Measurements from ENCODE around the gene AKNA.

Gene AKNA

GRCh38 chr9:114370251-114370967 is 17.4 kb downstream of the AKNA start:
- Histone ChIP-seq H3K9me3 (ENCODE audit: control insufficient read depth, low read length) (no peaks in the 10 kb centered on the region), H3K27ac (ENCODE audit: insufficient read depth, low read depth, low read length, poor library complexity, severe bottlenecking) (peak overlapping the region; percentile 55), H3K27me3 (ENCODE audit: control insufficient read depth, insufficient read depth, low read length, poor library complexity, severe bottlenecking) (no peaks in the 10 kb centered on the region), H3K4me3 (ENCODE audit: insufficient read depth, low read depth, low read length) (peak overlapping the region; percentile 10), H3K36me3 (ENCODE audit: control insufficient read depth, insufficient read depth, low read length) (peaks cover 3% of the 10 kb centered on the region), H3K4me1 (ENCODE audit: control insufficient read depth, insufficient read depth, low read length) (peaks cover 24% of the 10 kb centered on the region)
- WGBS, 2 experiments: 10 to 14% methylated on average over 6 of the region's 6 CpGs

- 94 to 95% methylated on average over 9 of the region's 9 CpGs for WGBS, 2 experiments
- Histone ChIP-seq H3K9me3 (ENCODE audit: control insufficient read depth, low read length) (no peaks in the 10 kb centered on the region), H3K4me1 (ENCODE audit: control insufficient read depth, insufficient read depth, low read length) (peaks cover 18% of the 10 kb centered on the region), H3K36me3 (ENCODE audit: control insufficient read depth, insufficient read depth, low read length) (peaks cover 3% of the 10 kb centered on the region), H3K27me3 (ENCODE audit: control insufficient read depth, insufficient read depth, low read length, poor library complexity, severe bottlenecking) (no peaks in the 10 kb centered on the region), H3K27ac (ENCODE audit: insufficient read depth, low read depth, low read length, poor library complexity, severe bottlenecking) (peak overlapping the region; percentile 55), H3K4me3 (ENCODE audit: insufficient read depth, low read depth, low read length) (no peak overlapping the region)
Observed at GRCh38 chr9:114369216-114370130, 18.3 kb downstream of the AKNA start.

GRCh38 chr9:114367772-114368569 is 19.8 kb downstream of the AKNA start:
- Histone ChIP-seq H3K4me1 (ENCODE audit: control insufficient read depth, insufficient read depth, low read length) (peaks cover 18% of the 10 kb centered on the region), H3K36me3 (ENCODE audit: control insufficient read depth, insufficient read depth, low read length) (peaks cover 3% of the 10 kb centered on the region)
- 95% methylated on average over 14 of the region's 14 CpGs for WGBS, 2 experiments

DNA sequence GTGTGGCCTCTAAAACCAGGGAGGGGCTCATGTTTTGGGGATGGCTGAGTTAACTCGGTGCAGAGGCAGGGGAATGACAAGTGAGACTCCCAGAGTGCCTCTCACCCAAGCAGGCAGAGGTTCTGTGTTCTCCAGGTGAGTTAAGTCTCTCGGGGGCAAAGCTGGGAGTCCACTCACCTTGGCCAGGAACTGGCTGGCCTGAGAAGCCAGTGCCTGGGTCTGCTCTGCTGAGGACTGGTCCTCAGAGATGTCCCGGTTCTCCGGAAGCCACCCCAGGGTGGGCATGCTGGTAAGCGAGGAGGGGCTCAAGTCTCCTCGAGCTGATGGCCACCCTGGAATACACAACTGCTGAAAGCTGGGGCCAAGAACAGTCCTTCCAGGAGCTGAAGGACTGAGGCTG is 20.4 kb downstream of the AKNA start:
- Histone ChIP-seq H3K9me3 (ENCODE audit: control insufficient read depth, low read length) (no peaks in the 10 kb centered on the region), H3K4me1 (ENCODE audit: control insufficient read depth, insufficient read depth, low read length) (peaks cover 18% of the 10 kb centered on the region), H3K27ac (ENCODE audit: insufficient read depth, low read depth, low read length, poor library complexity, severe bottlenecking) (no peak overlapping the region), H3K36me3 (ENCODE audit: control insufficient read depth, insufficient read depth, low read length) (peaks cover 3% of the 10 kb centered on the region), H3K27me3 (ENCODE audit: control insufficient read depth, insufficient read depth, low read length, poor library complexity, severe bottlenecking) (no peaks in the 10 kb centered on the region), H3K4me3 (ENCODE audit: insufficient read depth, low read depth, low read length) (no peak overlapping the region)
- WGBS, 2 experiments: 94 to 97% methylated on average over 6 of the region's 6 CpGs

More at GRCh38 chr9:114367772-114368569, 19.8 kb downstream of the AKNA start:
- Histone ChIP-seq H3K4me3 (ENCODE audit: insufficient read depth, low read depth, low read length) (no peak overlapping the region), H3K9me3 (ENCODE audit: control insufficient read depth, low read length) (no peaks in the 10 kb centered on the region), H3K27me3 (ENCODE audit: control insufficient read depth, insufficient read depth, low read length, poor library complexity, severe bottlenecking) (no peaks in the 10 kb centered on the region), H3K27ac (ENCODE audit: insufficient read depth, low read depth, low read length, poor library complexity, severe bottlenecking) (no peak overlapping the region)

- H3K36me3 ChIP-seq (ENCODE audit: control insufficient read depth, insufficient read depth, low read length): peaks cover 3% of the 10 kb centered on the region
- H3K27me3 ChIP-seq (ENCODE audit: control insufficient read depth, insufficient read depth, low read length, poor library complexity, severe bottlenecking): no peaks in the 10 kb centered on the region
- no peaks in the 10 kb centered on the region for H3K9me3 ChIP-seq (ENCODE audit: control insufficient read depth, low read length)
- no peak overlapping the region for H3K27ac ChIP-seq (ENCODE audit: insufficient read depth, low read depth, low read length, poor library complexity, severe bottlenecking)
- no peak overlapping the region for H3K4me3 ChIP-seq (ENCODE audit: insufficient read depth, low read depth, low read length)
- WGBS, 2 experiments: 92% methylated on average over 10 of the region's 10 CpGs
- H3K4me1 ChIP-seq (ENCODE audit: control insufficient read depth, insufficient read depth, low read length): peaks cover 18% of the 10 kb centered on the region
Observed at GRCh38 chr9:114366334-114367128, 21.3 kb downstream of the AKNA start.

DNA sequence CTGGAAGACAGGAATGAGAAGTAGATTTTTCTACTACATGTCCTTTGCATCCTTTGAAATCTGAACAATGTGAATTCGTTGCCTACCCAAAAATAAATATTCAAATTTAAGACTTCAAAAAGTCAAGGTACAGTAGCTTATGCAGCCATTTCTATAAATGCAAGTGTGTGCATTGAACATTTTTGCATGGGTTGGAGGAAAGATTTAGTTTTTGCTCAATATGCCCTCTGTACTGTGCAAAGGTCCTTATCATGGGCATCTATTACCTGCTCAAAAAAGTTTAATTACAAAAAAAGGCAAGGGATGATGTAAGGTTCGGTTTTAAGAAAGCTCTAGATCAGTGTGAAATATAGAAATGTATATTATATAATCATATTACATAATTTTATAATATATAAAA is 22.6 kb downstream of the AKNA start:
- Histone ChIP-seq H3K4me1 (ENCODE audit: control insufficient read depth, insufficient read depth, low read length) (peaks cover 7% of the 10 kb centered on the region), H3K9me3 (ENCODE audit: control insufficient read depth, low read length) (no peaks in the 10 kb centered on the region), H3K36me3 (ENCODE audit: control insufficient read depth, insufficient read depth, low read length) (peaks cover 3% of the 10 kb centered on the region), H3K27me3 (ENCODE audit: control insufficient read depth, insufficient read depth, low read length, poor library complexity, severe bottlenecking) (no peaks in the 10 kb centered on the region), H3K27ac (ENCODE audit: insufficient read depth, low read depth, low read length, poor library complexity, severe bottlenecking) (no peak overlapping the region), H3K4me3 (ENCODE audit: insufficient read depth, low read depth, low read length) (no peak overlapping the region)
- 86 to 94% methylated on average over 1 of the region's 2 CpGs for WGBS, 2 experiments

DNA sequence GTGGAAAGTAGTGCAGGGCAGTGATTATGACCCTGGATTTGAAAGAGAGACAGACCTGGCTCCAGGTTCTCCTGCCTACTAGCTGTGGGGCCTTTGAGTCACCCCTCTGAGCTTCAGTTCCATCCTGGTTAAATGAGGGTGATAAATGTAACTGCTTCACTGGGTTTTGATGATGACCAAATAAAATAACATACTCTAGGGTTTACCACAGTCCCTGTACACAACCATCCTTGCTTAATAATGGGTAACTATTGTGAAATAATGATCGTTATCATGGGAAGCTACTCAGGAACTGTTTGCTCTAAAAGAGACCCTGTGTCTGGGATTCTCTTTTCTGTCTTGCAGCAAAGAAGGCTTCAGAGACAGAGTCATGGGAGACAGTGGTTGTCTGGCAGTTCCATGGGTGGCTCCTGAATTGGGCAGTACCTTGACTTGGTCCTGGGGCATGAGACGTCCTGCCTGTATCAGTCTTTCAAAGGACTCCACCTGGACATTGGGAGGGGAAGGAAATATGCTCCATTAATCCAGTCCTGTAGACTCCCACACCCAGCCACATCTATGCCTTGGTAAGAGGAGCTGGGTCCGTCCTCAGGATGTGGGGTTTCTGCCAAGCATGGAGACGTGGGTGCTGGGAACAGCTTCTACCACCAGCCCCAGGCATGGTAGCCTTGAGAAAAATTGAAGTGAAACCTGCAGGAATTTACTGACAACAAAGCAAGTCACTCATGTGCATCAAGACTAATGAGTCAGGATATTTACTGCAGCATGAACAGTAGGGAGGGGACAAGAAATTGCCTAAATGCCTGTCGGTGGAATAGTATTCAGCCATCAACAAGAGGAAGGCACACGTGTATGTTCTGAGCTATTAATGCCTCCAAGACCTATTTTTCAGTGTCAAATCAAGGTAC is 23.4 kb downstream of the AKNA start:
- Histone ChIP-seq H3K9me3 (ENCODE audit: control insufficient read depth, low read length) (no peaks in the 10 kb centered on the region), H3K27me3 (ENCODE audit: control insufficient read depth, insufficient read depth, low read length, poor library complexity, severe bottlenecking) (no peaks in the 10 kb centered on the region), H3K36me3 (ENCODE audit: control insufficient read depth, insufficient read depth, low read length) (peaks cover 8% of the 10 kb centered on the region), H3K4me3 (ENCODE audit: insufficient read depth, low read depth, low read length) (no peak overlapping the region), H3K4me1 (ENCODE audit: control insufficient read depth, insufficient read depth, low read length) (no peaks in the 10 kb centered on the region), H3K27ac (ENCODE audit: insufficient read depth, low read depth, low read length, poor library complexity, severe bottlenecking) (no peak overlapping the region)
- 90 to 93% methylated on average over 6 of the region's 6 CpGs for WGBS, 2 experiments

DNA sequence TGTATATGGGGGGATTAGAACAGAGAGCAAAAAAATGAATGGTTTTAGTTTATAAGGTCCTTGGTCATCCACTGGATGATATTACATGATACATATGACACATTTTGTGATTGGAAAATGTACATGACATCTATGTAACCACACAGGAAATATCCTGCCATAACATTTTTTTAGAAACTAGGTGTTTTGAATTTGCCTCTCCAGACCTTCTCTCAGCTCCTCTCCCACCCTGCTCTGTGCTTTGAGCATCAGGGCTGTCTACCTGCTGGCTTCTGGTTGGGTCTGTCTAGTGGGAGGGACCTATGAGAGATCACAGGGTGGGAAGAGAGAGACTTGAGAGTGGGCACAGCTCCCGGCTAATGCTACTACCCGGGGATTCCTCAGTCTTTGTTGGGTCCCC is 24.4 kb downstream of the AKNA start:
- Histone ChIP-seq H3K4me1 (ENCODE audit: control insufficient read depth, insufficient read depth, low read length) (no peaks in the 10 kb centered on the region), H3K36me3 (ENCODE audit: control insufficient read depth, insufficient read depth, low read length) (peaks cover 8% of the 10 kb centered on the region), H3K4me3 (ENCODE audit: insufficient read depth, low read depth, low read length) (no peak overlapping the region), H3K9me3 (ENCODE audit: control insufficient read depth, low read length) (no peaks in the 10 kb centered on the region), H3K27ac (ENCODE audit: insufficient read depth, low read depth, low read length, poor library complexity, severe bottlenecking) (no peak overlapping the region), H3K27me3 (ENCODE audit: control insufficient read depth, insufficient read depth, low read length, poor library complexity, severe bottlenecking) (no peaks in the 10 kb centered on the region)
- 85 to 93% methylated on average over 2 of the region's 2 CpGs for WGBS, 2 experiments

DNA sequence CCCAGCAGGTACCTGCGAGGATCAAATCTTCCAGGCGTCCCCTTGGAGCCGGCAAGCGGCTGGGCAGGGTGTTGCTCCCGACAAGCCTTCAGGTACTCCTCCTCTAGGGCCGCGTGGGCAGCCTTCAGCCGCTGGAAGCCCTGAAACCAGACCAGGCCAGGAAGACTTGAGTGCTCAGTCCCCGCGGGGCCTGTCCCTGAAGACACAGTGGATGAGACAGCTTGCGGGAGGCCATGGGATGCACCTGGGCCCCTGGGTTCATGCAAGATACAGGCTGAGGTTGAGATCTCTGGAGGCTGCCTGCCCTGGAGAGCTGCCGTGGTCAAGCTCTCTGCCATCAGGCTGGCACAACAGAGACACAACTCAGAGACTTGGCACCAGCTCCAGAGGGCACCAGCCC is 25.4 kb downstream of the AKNA start:
- WGBS, 2 experiments: 94% methylated on average over 12 of the region's 12 CpGs
- no peak overlapping the region for H3K27ac ChIP-seq (ENCODE audit: insufficient read depth, low read depth, low read length, poor library complexity, severe bottlenecking)

More for the DNA sequence above, 25.4 kb downstream of the AKNA start:
- Histone ChIP-seq H3K36me3 (ENCODE audit: control insufficient read depth, insufficient read depth, low read length) (peaks cover 7% of the 10 kb centered on the region), H3K9me3 (ENCODE audit: control insufficient read depth, low read length) (no peaks in the 10 kb centered on the region), H3K4me3 (ENCODE audit: insufficient read depth, low read depth, low read length) (no peak overlapping the region), H3K27me3 (ENCODE audit: control insufficient read depth, insufficient read depth, low read length, poor library complexity, severe bottlenecking) (no peaks in the 10 kb centered on the region), H3K4me1 (ENCODE audit: control insufficient read depth, insufficient read depth, low read length) (no peaks in the 10 kb centered on the region)

Data from ectodermal cell (in vitro differentiated cells).